Lung (tissue), 12 donors: ENCODE results near the gene TRPC6. TPM values are rescaled to one million over a fixed set of nuclear protein-coding genes. Genes with fewer than 3 reads are reported as not detected.

Source experiments
- ATAC-seq: fragments of 200-7000 bp; cut with Tn5 transposase; one replicate; pipeline ENCODE4 v1.9.1; 2020; ENCODE audit warnings: moderate number of reproducible peaks; ENCODE audit not compliant: insufficient read depth, low FRiP score
- DNase-seq, 3 donors: peaks; one replicate each; pipeline ENCODE4 v3.0.0-alpha.2; 2013 to 2017
- H3K27ac ChIP-seq, 2 donors: one replicate each; pipeline ENCODE4 v1.5.1; 2013; ENCODE audit warnings: mild to moderate bottlenecking in 2 of 2, moderate library complexity in 2 of 2, control low read depth in 1 of 2, inconsistent platforms in 1 of 2, low read depth in 1 of 2, low read length in 1 of 2
- H3K27me3 ChIP-seq, 3 donors: one replicate each; pipeline ENCODE4 v1.5.1; 2013; ENCODE audit warnings: low read length in 2 of 3; ENCODE audit not compliant: control insufficient read depth in 3 of 3, insufficient read depth in 3 of 3
- H3K36me3 ChIP-seq, 4 donors: one replicate each; pipeline ENCODE4 v1.5.1; 2013; ENCODE audit warnings: low read length in 4 of 4, mild to moderate bottlenecking in 1 of 4, moderate library complexity in 1 of 4; ENCODE audit not compliant: control insufficient read depth in 4 of 4, insufficient read depth in 4 of 4
- H3K4me1 ChIP-seq, 5 donors: one replicate each; pipeline ENCODE4 v1.5.1; 2013; ENCODE audit warnings: low read length in 5 of 5, mild to moderate bottlenecking in 2 of 5, moderate library complexity in 1 of 5; ENCODE audit not compliant: control insufficient read depth in 5 of 5, insufficient read depth in 5 of 5
- H3K4me3 ChIP-seq: one replicate; pipeline ENCODE4 v1.5.1; 2013; ENCODE audit warnings: mild to moderate bottlenecking, control low read depth, moderate library complexity
- H3K9ac ChIP-seq, 2 donors: one replicate each; pipeline ENCODE4 v1.5.1; 2013; ENCODE audit warnings: low read length in 2 of 2, control low read depth in 1 of 2; ENCODE audit not compliant: insufficient read depth in 1 of 2
- H3K9me3 ChIP-seq, 4 donors: one replicate each; pipeline ENCODE4 v1.5.1; 2013; ENCODE audit warnings: low read length in 3 of 4, mild to moderate bottlenecking in 1 of 4, moderate library complexity in 1 of 4; ENCODE audit not compliant: control insufficient read depth in 4 of 4, insufficient read depth in 3 of 4
- CTCF ChIP-seq: IDR thresholded peaks from 2 replicates; pipeline ENCODE4 v1.5.1; 2012; ENCODE audit warnings: mild to moderate bottlenecking; ENCODE audit errors: control extremely low read depth, extremely low read depth
- WGBS, 2 donors: extraction: QIAGEN DNeasy Blood & Tissue Kit; methylation state at CpG; one replicate each; pipeline ENCODE4 v1.1.7; 2013; 5-methylcytosine and 5-hydroxymethylcytosine counted together
- polyA plus RNA-seq, 2 donors: library from polyadenylated mRNA; stranded (reverse); fragments of 200-250 nt; gene quantifications; one replicate each; pipeline ENCODE4 v1.2.1, GENCODE V29; 2013
- total RNA-seq, 2 donors: library from RNA; depleted of rRNA in 1 of 2; stranded (reverse); fragments of >200 nt in 1 of 2; gene quantifications; one replicate each; pipeline ENCODE4 v1.2.1, GENCODE V29; 2014 to 2021
- donor health status: control.
- donor health status: control.
- donor health status: Bipolar disorder and iron deficiency.
- donor health status: healthy.
- donor health status: DM: yes; HTN: yes; CAD: no.

Gene TRPC6
- total and polyA plus RNA-seq, 4 donors: 3.3 to 66.5 (median 7.9) TPM

GRCh38 chr11:101510591-101510990 is 73.2 kb downstream of the TRPC6 start:
- H3K27me3 ChIP-seq: no peaks in the 10 kb centered on the region
- TF ChIP-seq CTCF: no peak
- H3K36me3 ChIP-seq: no peaks in the 10 kb centered on the region
- no peak overlapping the region for H3K27ac ChIP-seq
- no peaks in the 10 kb centered on the region for H3K9me3 ChIP-seq
- H3K9ac ChIP-seq: no peak overlapping the region
- 96 to 98% methylated on average over 1 of the region's 1 CpG for WGBS, 2 donors
- H3K4me3 ChIP-seq: no peak overlapping the region
- no peak for DNase-seq
- no peaks in the 10 kb centered on the region for H3K4me1 ChIP-seq
- no peak for ATAC-seq

GRCh38 chr11:101509922-101510321 is 73.9 kb downstream of the TRPC6 start:
- ATAC-seq (no peak), DNase-seq (no peak)
- Histone ChIP-seq H3K9ac (no peak overlapping the region), H3K27ac (no peak overlapping the region), H3K4me3 (no peak overlapping the region), H3K4me1 (no peaks in the 10 kb centered on the region), H3K9me3 (no peaks in the 10 kb centered on the region), H3K27me3 (no peaks in the 10 kb centered on the region), H3K36me3 (no peaks in the 10 kb centered on the region)
- TF ChIP-seq CTCF: no peak
- WGBS, 2 donors: 0 to 76% methylated on average over 1 of the region's 1 CpG

- Histone ChIP-seq H3K9ac (no peak overlapping the region), H3K36me3 (peaks cover 0 to 7% (median 3%) of the 10 kb centered on the region in 4 donors), H3K9me3 (no peaks in the 10 kb centered on the region), H3K4me3 (no peak overlapping the region), H3K4me1 (no peaks in the 10 kb centered on the region), H3K27ac (no peak overlapping the region), H3K27me3 (no peaks in the 10 kb centered on the region)
- DNase-seq (no peak), ATAC-seq (no peak)
- no peak for TF ChIP-seq CTCF
- WGBS, 2 donors: 38 to 51% methylated on average over 2 of the region's 2 CpGs
Measured at GRCh38 chr11:101508370-101508769, 75.4 kb downstream of the TRPC6 start.

GRCh38 chr11:101498891-101499290 is 84.9 kb downstream of the TRPC6 start:
- H3K36me3 ChIP-seq: peaks cover 0 to 12% (median 1%) of the 10 kb centered on the region in 4 donors
- H3K4me1 ChIP-seq: no peaks in the 10 kb centered on the region
- H3K9ac ChIP-seq: no peak overlapping the region
- DNase-seq (no peak), ATAC-seq (no peak)
- no peak overlapping the region for H3K27ac ChIP-seq
- no peak for TF ChIP-seq CTCF
- H3K4me3 ChIP-seq: no peak overlapping the region
- H3K27me3 ChIP-seq: no peaks in the 10 kb centered on the region
- 75 to 87% methylated on average over 1 of the region's 1 CpG for WGBS, 2 donors
- no peaks in the 10 kb centered on the region for H3K9me3 ChIP-seq
